OCI-LY1 (cell line): ENCODE measurements around the gene KCNIP3.

Experiments
- H2AFZ ChIP-seq: fragments of 200-600 bp; sonication (generic), shearing (Covaris generic); 2 replicates; pipeline ENCODE4 v1.6.0; 2014; ENCODE audit warnings: antibody characterized with exemption, mild to moderate bottlenecking, low read length
- H3F3A ChIP-seq: fragments of 200-600 bp; sonication (generic), shearing (Covaris generic); 2 replicates; pipeline ENCODE4 v1.6.0; 2014; ENCODE audit warnings: mild to moderate bottlenecking, antibody characterized with exemption, low read length, moderate library complexity; ENCODE audit not compliant: insufficient read depth
- H3K27ac ChIP-seq: fragments of 200-600 bp; sonication (generic); 2 replicates; pipeline ENCODE4 v1.5.1; 2014; ENCODE audit warnings: low read length, mixed run types, mild to moderate bottlenecking, low read depth; ENCODE audit not compliant: poor library complexity, severe bottlenecking
- H3K27me3 ChIP-seq: fragments of 200-600 bp; sonication (generic); 2 replicates; pipeline ENCODE4 v1.6.0; 2014; ENCODE audit warnings: antibody characterized with exemption, mild to moderate bottlenecking, low read length, moderate library complexity; ENCODE audit not compliant: insufficient read depth
- H3K36me3 ChIP-seq: fragments of 200-600 bp; sonication (generic); 2 replicates; pipeline ENCODE4 v1.6.1; 2014; ENCODE audit warnings: mild to moderate bottlenecking, antibody characterized with exemption, low read length, moderate library complexity, mixed read lengths; ENCODE audit not compliant: insufficient read depth
- H3K4me1 ChIP-seq: fragments of 200-600 bp; sonication (generic); 2 replicates; pipeline ENCODE4 v1.5.1; 2014; ENCODE audit warnings: mild to moderate bottlenecking, low read length, moderate library complexity; ENCODE audit not compliant: insufficient read depth, severe bottlenecking
- H3K4me2 ChIP-seq: fragments of 200-600 bp; sonication (generic), shearing (Covaris generic); 2 replicates; pipeline ENCODE4 v1.6.1; 2014; ENCODE audit warnings: low read length
- H3K4me3 ChIP-seq: fragments of 200-600 bp; sonication (generic); 2 replicates; pipeline ENCODE4 v1.5.1; 2014; ENCODE audit warnings: low read length, low read depth, mild to moderate bottlenecking, mixed read lengths; ENCODE audit not compliant: poor library complexity, severe bottlenecking
- H3K79me2 ChIP-seq: fragments of 200-600 bp; shearing (Covaris generic); 2 replicates; pipeline ENCODE4 v1.6.1; 2016; ENCODE audit warnings: mixed run types, low read length, mixed read lengths; ENCODE audit not compliant: insufficient read depth
- H3K9ac ChIP-seq: fragments of 200-600 bp; sonication (generic), shearing (Covaris generic); 2 replicates; pipeline ENCODE4 v1.6.1; 2014; ENCODE audit warnings: mild to moderate bottlenecking, low read length, mixed read lengths
- H3K9me2 ChIP-seq: fragments of 200-600 bp; sonication (generic), shearing (Covaris generic); 2 replicates; pipeline ENCODE4 v1.6.1; 2014; ENCODE audit warnings: low read depth, mild to moderate bottlenecking, low read length, mixed read lengths
- H3K9me3 ChIP-seq: fragments of 200-600 bp; shearing (Covaris generic); 2 replicates; pipeline ENCODE4 v1.6.1; 2014; ENCODE audit warnings: low read length, mixed read lengths
- H4K20me1 ChIP-seq: fragments of 200-600 bp; sonication (generic), shearing (Covaris generic); 2 replicates; pipeline ENCODE4 v1.6.0; 2016; ENCODE audit warnings: mild to moderate bottlenecking, low read length; ENCODE audit not compliant: insufficient read depth
- EZH2 ChIP-seq: fragments of 200-600 bp; sonication (generic), shearing (Covaris generic); IDR thresholded peaks from 2 replicates; pipeline ENCODE4 v1.8.0; 2017; ENCODE audit warnings: borderline replicate concordance, mixed run types, mild to moderate bottlenecking, antibody characterized with exemption, low read length, moderate library complexity, mixed read lengths
- TF ChIP-seq, protein P1 (sequence below): fragments of 200-600 bp; sonication (generic), shearing (Covaris generic); IDR thresholded peaks from 2 replicates; pipeline ENCODE4 v1.5.1; 2017; ENCODE audit warnings: mild to moderate bottlenecking, antibody characterized with exemption, low read length, moderate library complexity, mixed read lengths

The KCNIP3 gene

DNA sequence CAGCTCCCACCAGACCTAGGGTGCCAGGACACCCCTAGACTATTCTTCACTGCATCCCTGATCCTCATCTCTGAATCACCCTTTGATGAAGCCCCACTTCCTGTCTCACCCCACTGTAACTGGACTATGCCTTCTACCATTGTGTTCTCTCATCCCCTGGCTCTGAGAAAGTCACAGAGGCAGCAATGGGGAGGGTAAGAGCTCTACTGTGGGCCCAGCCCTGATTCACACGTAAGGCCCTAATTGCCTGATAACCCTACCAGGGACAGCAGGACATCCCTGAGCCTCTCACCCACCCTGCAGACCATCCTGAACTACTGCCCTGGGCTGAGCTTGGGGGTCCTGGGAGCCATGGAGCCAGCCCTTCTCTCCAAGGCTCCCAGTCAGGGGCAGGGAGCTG, 24.4 kb upstream of the KCNIP3 start:
- Histone ChIP-seq H3K27me3 (no peaks in the 10 kb centered on the region; the same call in 1 of the 2 replicates), H3K9me2 (no peaks in the 10 kb centered on the region), H4K20me1 (no peaks in the 10 kb centered on the region), H3K79me2 (no peaks in the 10 kb centered on the region), H3K4me2 (no peak overlapping the region), H3K4me1 (no peaks in the 10 kb centered on the region), H3K4me3 (no peak overlapping the region), H3F3A (no peaks in the 10 kb centered on the region), H3K27ac (no peak overlapping the region), H3K9ac (no peak overlapping the region), H3K9me3 (no peaks in the 10 kb centered on the region), H2AFZ (no peak overlapping the region), H3K36me3 (no peaks in the 10 kb centered on the region)
- TF ChIP-seq, protein P1, sequence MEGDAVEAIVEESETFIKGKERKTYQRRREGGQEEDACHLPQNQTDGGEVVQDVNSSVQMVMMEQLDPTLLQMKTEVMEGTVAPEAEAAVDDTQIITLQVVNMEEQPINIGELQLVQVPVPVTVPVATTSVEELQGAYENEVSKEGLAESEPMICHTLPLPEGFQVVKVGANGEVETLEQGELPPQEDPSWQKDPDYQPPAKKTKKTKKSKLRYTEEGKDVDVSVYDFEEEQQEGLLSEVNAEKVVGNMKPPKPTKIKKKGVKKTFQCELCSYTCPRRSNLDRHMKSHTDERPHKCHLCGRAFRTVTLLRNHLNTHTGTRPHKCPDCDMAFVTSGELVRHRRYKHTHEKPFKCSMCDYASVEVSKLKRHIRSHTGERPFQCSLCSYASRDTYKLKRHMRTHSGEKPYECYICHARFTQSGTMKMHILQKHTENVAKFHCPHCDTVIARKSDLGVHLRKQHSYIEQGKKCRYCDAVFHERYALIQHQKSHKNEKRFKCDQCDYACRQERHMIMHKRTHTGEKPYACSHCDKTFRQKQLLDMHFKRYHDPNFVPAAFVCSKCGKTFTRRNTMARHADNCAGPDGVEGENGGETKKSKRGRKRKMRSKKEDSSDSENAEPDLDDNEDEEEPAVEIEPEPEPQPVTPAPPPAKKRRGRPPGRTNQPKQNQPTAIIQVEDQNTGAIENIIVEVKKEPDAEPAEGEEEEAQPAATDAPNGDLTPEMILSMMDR = no peak
- TF ChIP-seq EZH2 = no peak

DNA sequence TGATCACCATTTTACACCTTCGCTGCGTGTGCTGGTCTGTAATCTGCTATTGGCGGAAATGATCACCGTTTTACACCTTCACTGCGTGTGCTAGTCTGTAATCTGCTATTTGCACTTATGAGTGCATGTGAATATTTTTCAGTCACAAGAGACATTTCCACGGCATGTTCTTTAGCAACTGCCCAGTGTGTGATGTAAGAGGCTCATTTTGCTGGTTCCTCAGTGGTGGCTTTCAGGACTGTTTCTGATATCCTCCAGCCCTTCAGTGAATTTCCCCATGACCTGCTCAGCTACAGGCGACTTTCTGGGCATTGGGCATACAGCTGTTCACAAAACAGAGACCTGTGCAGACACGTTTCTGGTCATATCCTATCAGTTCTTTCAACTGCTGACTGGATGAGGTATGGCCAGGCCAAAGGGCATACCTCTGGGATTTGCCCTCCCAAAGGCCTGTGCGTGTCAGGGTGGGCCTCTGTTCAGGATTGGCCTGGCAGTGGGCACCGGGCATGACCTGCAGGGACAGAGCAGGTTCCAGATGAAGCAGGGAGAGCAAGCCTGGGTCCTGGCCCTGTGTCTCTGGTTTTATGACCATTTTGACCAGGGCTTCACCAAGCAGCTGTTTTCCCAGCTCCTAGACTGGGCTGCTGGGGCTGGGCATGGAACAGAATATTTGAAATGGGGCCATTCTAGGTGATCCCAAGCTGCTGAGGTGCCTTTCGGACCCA, 23.4 kb upstream of the KCNIP3 start:
- no peaks in the 10 kb centered on the region for H3F3A ChIP-seq
- no peaks in the 10 kb centered on the region for H3K9me3 ChIP-seq
- no peaks in the 10 kb centered on the region for H3K9me2 ChIP-seq
- no peak overlapping the region for H3K4me3 ChIP-seq
- no peak overlapping the region for H3K9ac ChIP-seq
- H3K79me2 ChIP-seq = no peaks in the 10 kb centered on the region
- no peak overlapping the region for H3K27ac ChIP-seq
- H2AFZ ChIP-seq = no peak overlapping the region
- no peaks in the 10 kb centered on the region for H3K36me3 ChIP-seq
- H3K27me3 ChIP-seq = no peaks in the 10 kb centered on the region; the same call in 1 of the 2 replicates
- TF ChIP-seq, protein P1 = no peak
- no peak for TF ChIP-seq EZH2
- H4K20me1 ChIP-seq = no peaks in the 10 kb centered on the region
- H3K4me2 ChIP-seq = no peak overlapping the region
- no peaks in the 10 kb centered on the region for H3K4me1 ChIP-seq

DNA sequence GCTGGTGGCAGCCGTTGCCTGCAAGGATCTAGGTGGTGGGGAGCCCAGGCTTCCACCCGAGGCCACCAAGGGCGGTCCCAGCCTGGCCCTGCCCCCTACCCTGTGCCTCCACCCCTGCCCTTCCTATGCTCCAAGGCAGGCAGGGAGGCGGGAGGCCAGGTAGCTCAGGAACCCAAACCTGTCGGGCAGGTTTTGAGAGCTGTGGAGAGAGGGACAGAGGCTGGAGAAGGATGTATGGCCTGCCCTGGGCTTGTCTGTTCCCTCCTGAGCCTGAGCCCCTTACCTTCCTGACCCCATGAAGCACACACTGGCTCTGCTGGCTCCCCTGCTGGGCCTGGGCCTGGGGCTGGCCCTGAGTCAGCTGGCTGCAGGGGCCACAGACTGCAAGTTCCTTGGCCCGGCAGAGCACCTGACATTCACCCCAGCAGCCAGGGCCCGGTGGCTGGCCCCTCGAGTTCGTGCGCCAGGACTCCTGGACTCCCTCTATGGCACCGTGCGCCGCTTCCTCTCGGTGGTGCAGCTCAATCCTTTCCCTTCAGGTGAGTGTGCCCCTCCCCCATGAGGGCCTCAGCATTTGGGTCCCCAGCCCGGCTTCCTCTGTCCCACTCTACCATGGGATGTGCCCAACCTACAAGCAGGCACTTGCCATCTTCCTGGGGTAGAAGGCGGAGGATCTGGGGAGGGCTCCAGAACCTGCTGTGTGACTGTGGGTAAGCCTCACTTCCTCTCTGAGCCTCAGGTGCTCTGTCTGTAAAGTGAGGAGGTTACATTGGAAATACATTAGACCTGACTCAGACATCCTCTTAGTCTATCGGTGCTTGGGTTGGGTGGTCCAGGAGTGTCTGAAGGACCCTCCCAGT, 22.6 kb upstream of the KCNIP3 start, which contains the start of gene PROM2:
TSS of gene PROM2 (plus strand) at position 159 of the 860 bp plus-strand sequence. CDS start at position 296, 137 bp downstream.
- Histone ChIP-seq H4K20me1 (no peaks in the 10 kb centered on the region), H3K9ac (no peak within 1 kb of the TSS), H3K4me2 (no peak within 1 kb of the TSS), H3K9me3 (no peaks in the 10 kb centered on the region), H3K4me3 (no peak within 1 kb of the TSS), H3K27me3 (no peaks in the 10 kb centered on the region; the same call in 1 of the 2 replicates), H3K79me2 (no peaks in the 10 kb centered on the region), H3K36me3 (no peaks in the 10 kb centered on the region), H3K9me2 (no peaks in the 10 kb centered on the region), H3K27ac (no peak within 1 kb of the TSS), H3K4me1 (no peaks in the 10 kb centered on the region), H3F3A (no peaks in the 10 kb centered on the region), H2AFZ (no peak within 1 kb of the TSS)
- no peak for TF ChIP-seq EZH2
- TF ChIP-seq, protein P1 = no peak
